ENCODE measurements around the gene BCDIN3D. TPM values are rescaled to one million over a fixed set of nuclear protein-coding genes. Genes with fewer than 3 reads are reported as not detected.

BCDIN3D gene
- total RNA-seq, result 1 to 10 TPM; 3.7 to 5.9 (median 4.5) TPM

GRCh38 chr12:49842519-49843352, at the start of gene BCDIN3D:
BCDIN3D (minus strand) TSS chr12:49843106; CDS start chr12:49843087, 19 bp downstream.
- H3K9me3 ChIP-seq, result no peaks in the 10 kb centered on the region
- peaks cover 2% of the 10 kb centered on the region for H3K27me3 ChIP-seq
- under 1% methylated on average over 27 of the region's 55 CpGs for WGBS
- TF ChIP-seq EP300 (IDR thresholded peaks at IDR 0.05) (no peak), POLR2AphosphoS5 (IDR thresholded peaks at IDR 0.05) (peak; percentile 45 to 82 (median 64)), POLR2A (IDR thresholded peaks at IDR 0.05) (peak in 1 of 2 donors; percentile 53)
- H3K4me3 ChIP-seq, result peak within 1 kb of the TSS; percentile 65
- H3K27ac ChIP-seq, result peak within 1 kb of the TSS; percentile 93
- no peaks in the 10 kb centered on the region for H3K36me3 ChIP-seq
- peaks cover 20% of the 10 kb centered on the region for H3K4me1 ChIP-seq
- DNase-seq (ENCODE audit: low spot score in 2 of 2), result peak; percentile 95 to 97

- DNase-seq (ENCODE audit: low spot score in 2 of 2), result no peak
- H3K4me1 ChIP-seq, result peaks cover 29% of the 10 kb centered on the region
- WGBS, result 72% methylated on average over 10 of the region's 10 CpGs
- H3K27me3 ChIP-seq, result no peaks in the 10 kb centered on the region
- no peaks in the 10 kb centered on the region for H3K36me3 ChIP-seq
- no peaks in the 10 kb centered on the region for H3K9me3 ChIP-seq
- H3K4me3 ChIP-seq, result no peak overlapping the region
- TF ChIP-seq CTCF (IDR thresholded peaks at IDR 0.05) (no peak), POLR2AphosphoS5 (IDR thresholded peaks at IDR 0.05) (no peak), POLR2A (IDR thresholded peaks at IDR 0.05) (no peak), EP300 (IDR thresholded peaks at IDR 0.05) (no peak)
- no peak overlapping the region for H3K27ac ChIP-seq
These were observed 49.3 kb upstream of the BCDIN3D start for GRCh38 chr12:49892084-49892731.

GRCh38 chr12:49891476-49891875, 48.6 kb upstream of the BCDIN3D start:
- no peak for TF ChIP-seq CTCF (IDR thresholded peaks at IDR 0.05)
- no peak for TF ChIP-seq POLR2A (IDR thresholded peaks at IDR 0.05)
- no peak for TF ChIP-seq EP300 (IDR thresholded peaks at IDR 0.05)
- TF ChIP-seq POLR2AphosphoS5 (IDR thresholded peaks at IDR 0.05), result no peak
- no peak for DNase-seq (ENCODE audit: low spot score in 2 of 2)
- WGBS, result 78% methylated on average over 6 of the region's 6 CpGs
- no peaks in the 10 kb centered on the region for H3K9me3 ChIP-seq
- no peaks in the 10 kb centered on the region for H3K27me3 ChIP-seq
- no peak overlapping the region for H3K4me3 ChIP-seq
- no peak overlapping the region for H3K27ac ChIP-seq
- H3K4me1 ChIP-seq, result peaks cover 21% of the 10 kb centered on the region
- H3K36me3 ChIP-seq, result no peaks in the 10 kb centered on the region

GRCh38 chr12:49891012-49891411, 48.1 kb upstream of the BCDIN3D start:
- Histone ChIP-seq H3K4me3 (no peak overlapping the region), H3K27me3 (no peaks in the 10 kb centered on the region), H3K4me1 (peaks cover 20% of the 10 kb centered on the region), H3K27ac (no peak overlapping the region), H3K9me3 (no peaks in the 10 kb centered on the region), H3K36me3 (no peaks in the 10 kb centered on the region)
- DNase-seq (ENCODE audit: low spot score in 2 of 2), result no peak
- TF ChIP-seq POLR2AphosphoS5 (IDR thresholded peaks at IDR 0.05) (no peak), POLR2A (IDR thresholded peaks at IDR 0.05) (no peak), EP300 (IDR thresholded peaks at IDR 0.05) (no peak), CTCF (IDR thresholded peaks at IDR 0.05) (no peak)
- WGBS, result 58% methylated on average over 1 of the region's 2 CpGs

- no peak for TF ChIP-seq CTCF (IDR thresholded peaks at IDR 0.05)
- no peak for TF ChIP-seq POLR2A (IDR thresholded peaks at IDR 0.05)
- TF ChIP-seq EP300 (IDR thresholded peaks at IDR 0.05), result no peak
- no peak for TF ChIP-seq POLR2AphosphoS5 (IDR thresholded peaks at IDR 0.05)
- 66% methylated on average over 4 of the region's 4 CpGs for WGBS
- H3K27ac ChIP-seq, result no peak overlapping the region
These were observed 47.2 kb upstream of the BCDIN3D start for GRCh38 chr12:49890096-49890461.

More at GRCh38 chr12:49890096-49890461, 47.2 kb upstream of the BCDIN3D start:
- Histone ChIP-seq H3K36me3 (no peaks in the 10 kb centered on the region), H3K27me3 (no peaks in the 10 kb centered on the region), H3K9me3 (no peaks in the 10 kb centered on the region), H3K4me1 (peaks cover 13% of the 10 kb centered on the region), H3K4me3 (no peak overlapping the region)
- DNase-seq (ENCODE audit: low spot score in 2 of 2), result no peak

All from suprapubic skin (tissue), 4 donors.